HG03066 (cell line): ENCODE measurements around the gene TAAR5.
"Not testable (repeated sequence)": the region's sequence is repeated elsewhere in the genome, so short reads cannot be mapped to it uniquely, and the experiment has no call there.

ENCODE experiments used
- ATAC-seq: cut with Tn5 transposase; IDR thresholded peaks from one replicate; pipeline ENCODE4 v1.9.1; 2021; ENCODE audit warnings: low read depth; ENCODE audit not compliant: unreplicated experiment

TAAR5 gene

GRCh38 chr6:132571774-132572173, 17.8 kb downstream of the TAAR5 start:
- no peak for ATAC-seq

DNA sequence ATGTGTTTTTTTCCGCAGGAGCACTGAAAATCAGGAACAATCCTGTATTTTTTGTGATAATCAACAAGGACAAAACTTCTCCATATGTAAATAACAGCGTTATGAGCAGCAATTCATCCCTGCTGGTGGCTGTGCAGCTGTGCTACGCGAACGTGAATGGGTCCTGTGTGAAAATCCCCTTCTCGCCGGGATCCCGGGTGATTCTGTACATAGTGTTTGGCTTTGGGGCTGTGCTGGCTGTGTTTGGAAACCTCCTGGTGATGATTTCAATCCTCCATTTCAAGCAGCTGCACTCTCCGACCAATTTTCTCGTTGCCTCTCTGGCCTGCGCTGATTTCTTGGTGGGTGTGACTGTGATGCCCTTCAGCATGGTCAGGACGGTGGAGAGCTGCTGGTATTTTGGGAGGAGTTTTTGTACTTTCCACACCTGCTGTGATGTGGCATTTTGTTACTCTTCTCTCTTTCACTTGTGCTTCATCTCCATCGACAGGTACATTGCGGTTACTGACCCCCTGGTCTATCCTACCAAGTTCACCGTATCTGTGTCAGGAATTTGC, 19.2 kb downstream of the TAAR5 start, which contains the start of gene TAAR6:
Gene TAAR6, plus strand, starts transcription at position 102 of the 557 bp plus-strand sequence. Its CDS starts 0 bp downstream, at position 102.
- no peak for ATAC-seq

DNA sequence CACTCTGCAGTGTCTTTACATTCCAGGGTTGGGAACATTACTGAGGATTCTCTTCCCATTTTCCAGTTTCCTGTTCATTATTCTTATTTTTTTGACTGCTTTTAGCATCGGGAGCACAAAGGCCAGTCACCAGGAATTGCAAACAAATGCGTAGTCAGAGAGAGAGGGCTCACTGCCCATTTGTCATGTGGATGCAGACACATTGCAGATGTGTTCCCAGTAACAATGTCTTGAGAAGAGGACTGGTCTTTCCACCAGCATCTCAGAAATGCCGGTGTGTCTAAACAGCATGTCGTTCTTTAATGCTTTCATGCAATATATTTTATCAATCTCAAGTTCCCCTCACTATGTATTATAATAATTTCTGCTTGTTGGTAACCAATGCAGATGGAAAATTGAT, 20.4 kb downstream of the TAAR5 start:
- ATAC-seq, result no peak

- no peak for ATAC-seq
These were observed 20.9 kb downstream of the TAAR5 start for GRCh38 chr6:132568611-132569010.

- no peak for ATAC-seq
These were observed 22.0 kb downstream of the TAAR5 start for GRCh38 chr6:132567566-132567965.

GRCh38 chr6:132566404-132566803, 23.1 kb downstream of the TAAR5 start:
- no peak for ATAC-seq

- ATAC-seq, result not testable (repeated sequence)
These were observed 29.5 kb downstream of the TAAR5 start for GRCh38 chr6:132560087-132560486.

GRCh38 chr6:132552372-132552771, 37.2 kb downstream of the TAAR5 start, which contains the start of gene TAAR8:
Gene TAAR8 (plus strand): TSS chr6:132552672. CDS start chr6:132552693, 21 bp downstream.
- no peak for ATAC-seq

GRCh38 chr6:132551214-132551613, 38.3 kb downstream of the TAAR5 start:
- no peak for ATAC-seq

GRCh38 chr6:132548746-132549463, 40.6 kb downstream of the TAAR5 start:
- ATAC-seq, result no peak

- ATAC-seq, result no peak
These were observed 44.7 kb downstream of the TAAR5 start for GRCh38 chr6:132544826-132545225.
